SJSA1 (cell line): ENCODE measurements around the gene CLDN12. TPM values are rescaled to one million over a fixed set of nuclear protein-coding genes. Genes with fewer than 3 reads are reported as not detected.

Experiments used
- DNase-seq, 2 experiments: peaks; one replicate each; pipeline ENCODE4 v3.0.0-alpha.2; 2015 to 2020; ENCODE audit warnings: low spot score in 2 of 2, low read depth in 1 of 2
- H3K27ac ChIP-seq: fragments of 250-450 bp; sonication (Bioruptor Pico); 2 replicates; pipeline ENCODE4 v1.5.1; 2020; ENCODE audit warnings: mild to moderate bottlenecking, moderate library complexity
- H3K27me3 ChIP-seq: fragments of 250-450 bp; sonication (Bioruptor Pico); replicated peaks from 2 replicates; pipeline ENCODE4 v1.5.1; 2020; ENCODE audit warnings: mild to moderate bottlenecking, moderate library complexity
- H3K36me3 ChIP-seq: fragments of 250-450 bp; sonication (Bioruptor Pico); 2 replicates; pipeline ENCODE4 v1.5.1; 2020; ENCODE audit warnings: mild to moderate bottlenecking
- H3K4me1 ChIP-seq: fragments of 250-450 bp; sonication (Bioruptor Pico); replicated peaks from 2 replicates; pipeline ENCODE4 v1.6.1; 2021; ENCODE audit warnings: mild to moderate bottlenecking
- H3K4me3 ChIP-seq: fragments of 250-450 bp; sonication (Bioruptor Pico); 2 replicates; pipeline ENCODE4 v1.5.1; 2020; ENCODE audit warnings: mild to moderate bottlenecking
- H3K9me3 ChIP-seq: fragments of 250-450 bp; sonication (Bioruptor Pico); replicated peaks from 2 replicates; pipeline ENCODE4 v1.5.1; 2020; ENCODE audit warnings: mild to moderate bottlenecking
- total RNA-seq: library from RNA; depleted of rRNA; stranded (reverse); fragments of >200 nt; shearing (Covaris generic); gene quantifications from 2 replicates; pipeline ENCODE4 v1.2.3, GENCODE V29; 2014

CLDN12 gene
- total RNA-seq, 1 experiment from 2014 or later, result 36.5 TPM

GRCh38 chr7:90411510-90411909 is 8.2 kb downstream of the CLDN12 start:
- peak in 1 of 2 experiments; percentile 5 for DNase-seq
- no peaks in the 10 kb centered on the region for H3K9me3 ChIP-seq
- H3K4me1 ChIP-seq, result peaks cover 4% of the 10 kb centered on the region
- no peaks in the 10 kb centered on the region for H3K27me3 ChIP-seq
- H3K27ac ChIP-seq, result no peak overlapping the region
- H3K36me3 ChIP-seq, result peaks cover 50% of the 10 kb centered on the region
- no peak overlapping the region for H3K4me3 ChIP-seq

GRCh38 chr7:90412458-90413184 is 9.4 kb downstream of the CLDN12 start:
- DNase-seq, result no peak
- Histone ChIP-seq H3K9me3 (no peaks in the 10 kb centered on the region), H3K27me3 (no peaks in the 10 kb centered on the region), H3K36me3 (peaks cover 44% of the 10 kb centered on the region), H3K4me1 (peaks cover 4% of the 10 kb centered on the region), H3K27ac (no peak overlapping the region), H3K4me3 (no peak overlapping the region)

- no peak for DNase-seq
- no peak overlapping the region for H3K4me3 ChIP-seq
- peaks cover 4% of the 10 kb centered on the region for H3K4me1 ChIP-seq
- no peak overlapping the region for H3K27ac ChIP-seq
- no peaks in the 10 kb centered on the region for H3K9me3 ChIP-seq
- no peaks in the 10 kb centered on the region for H3K27me3 ChIP-seq
- H3K36me3 ChIP-seq, result peaks cover 40% of the 10 kb centered on the region
These were observed 9.9 kb downstream of the CLDN12 start for GRCh38 chr7:90413185-90413528.

GRCh38 chr7:90421651-90422050 is 18.4 kb downstream of the CLDN12 start:
- DNase-seq, result no peak
- no peaks in the 10 kb centered on the region for H3K4me1 ChIP-seq
- H3K27ac ChIP-seq, result no peak overlapping the region
- H3K9me3 ChIP-seq, result no peaks in the 10 kb centered on the region
- H3K4me3 ChIP-seq, result no peak overlapping the region
- H3K27me3 ChIP-seq, result no peaks in the 10 kb centered on the region
- peaks cover 1% of the 10 kb centered on the region; the same call in 1 of the 2 replicates for H3K36me3 ChIP-seq

GRCh38 chr7:90424720-90425119 is 21.5 kb downstream of the CLDN12 start:
- no peak for DNase-seq
- Histone ChIP-seq H3K27ac (no peak overlapping the region), H3K36me3 (no peaks in the 10 kb centered on the region), H3K4me3 (no peak overlapping the region), H3K4me1 (no peaks in the 10 kb centered on the region), H3K27me3 (no peaks in the 10 kb centered on the region), H3K9me3 (no peaks in the 10 kb centered on the region)

GRCh38 chr7:90425376-90425775 is 22.1 kb downstream of the CLDN12 start:
- Histone ChIP-seq H3K27ac (no peak overlapping the region), H3K4me3 (no peak overlapping the region), H3K27me3 (no peaks in the 10 kb centered on the region), H3K9me3 (no peaks in the 10 kb centered on the region), H3K36me3 (no peaks in the 10 kb centered on the region), H3K4me1 (no peaks in the 10 kb centered on the region)
- no peak for DNase-seq

- no peaks in the 10 kb centered on the region for H3K27me3 ChIP-seq
- H3K9me3 ChIP-seq, result no peaks in the 10 kb centered on the region
- H3K4me3 ChIP-seq, result no peak overlapping the region
- H3K4me1 ChIP-seq, result no peaks in the 10 kb centered on the region
- no peaks in the 10 kb centered on the region for H3K36me3 ChIP-seq
- H3K27ac ChIP-seq, result no peak overlapping the region
- DNase-seq, result no peak
These were observed 27.6 kb downstream of the CLDN12 start for GRCh38 chr7:90430614-90431460.

GRCh38 chr7:90432752-90433151 is 29.5 kb downstream of the CLDN12 start:
- H3K27ac ChIP-seq, result no peak overlapping the region
- H3K27me3 ChIP-seq, result no peaks in the 10 kb centered on the region
- no peaks in the 10 kb centered on the region for H3K4me1 ChIP-seq
- no peaks in the 10 kb centered on the region for H3K36me3 ChIP-seq
- DNase-seq, result no peak
- no peak overlapping the region for H3K4me3 ChIP-seq
- no peaks in the 10 kb centered on the region for H3K9me3 ChIP-seq

- Histone ChIP-seq H3K4me3 (no peak overlapping the region), H3K27me3 (no peaks in the 10 kb centered on the region), H3K36me3 (no peaks in the 10 kb centered on the region), H3K9me3 (no peaks in the 10 kb centered on the region), H3K4me1 (no peaks in the 10 kb centered on the region), H3K27ac (no peak overlapping the region)
- no peak for DNase-seq
These were observed 30.0 kb downstream of the CLDN12 start for GRCh38 chr7:90433221-90433620.

GRCh38 chr7:90445633-90446032 is 42.4 kb downstream of the CLDN12 start:
- H3K27me3 ChIP-seq, result no peaks in the 10 kb centered on the region
- no peak overlapping the region for H3K4me3 ChIP-seq
- H3K27ac ChIP-seq, result no peak overlapping the region
- no peak for DNase-seq
- no peaks in the 10 kb centered on the region for H3K36me3 ChIP-seq
- no peaks in the 10 kb centered on the region for H3K9me3 ChIP-seq
- H3K4me1 ChIP-seq, result no peaks in the 10 kb centered on the region

- Histone ChIP-seq H3K27me3 (no peaks in the 10 kb centered on the region), H3K36me3 (no peaks in the 10 kb centered on the region), H3K4me1 (no peaks in the 10 kb centered on the region), H3K9me3 (no peaks in the 10 kb centered on the region), H3K4me3 (no peak overlapping the region), H3K27ac (no peak overlapping the region)
- DNase-seq, result no peak
These were observed 43.1 kb downstream of the CLDN12 start for GRCh38 chr7:90446137-90446899.

GRCh38 chr7:90453259-90453891 is 50.1 kb downstream of the CLDN12 start:
- Histone ChIP-seq H3K27me3 (no peaks in the 10 kb centered on the region), H3K4me3 (no peak overlapping the region), H3K36me3 (no peaks in the 10 kb centered on the region), H3K27ac (no peak overlapping the region), H3K9me3 (no peaks in the 10 kb centered on the region), H3K4me1 (peaks cover 6% of the 10 kb centered on the region; the same call in 1 of the 2 replicates)
- DNase-seq, result no peak

GRCh38 chr7:90453931-90454330 is 50.7 kb downstream of the CLDN12 start:
- H3K27ac ChIP-seq, result no peak overlapping the region
- no peaks in the 10 kb centered on the region for H3K9me3 ChIP-seq
- no peaks in the 10 kb centered on the region for H3K27me3 ChIP-seq
- no peaks in the 10 kb centered on the region for H3K36me3 ChIP-seq
- H3K4me1 ChIP-seq, result peaks cover 6% of the 10 kb centered on the region; the same call in 1 of the 2 replicates
- no peak overlapping the region for H3K4me3 ChIP-seq
- DNase-seq, result no peak
